HG03565 (cell line): Measurements from ENCODE around the gene CEP95.
A peak's percentile ranks its signal among the peaks of the same experiment; 100 is the strongest.
"Not testable (repeated sequence)": the region's sequence is repeated elsewhere in the genome, so short reads cannot be mapped to it uniquely, and the experiment has no call there.

ENCODE experiments used
- ATAC-seq: cut with Tn5 transposase; IDR thresholded peaks from one replicate; pipeline ENCODE4 v1.9.1; 2021; ENCODE audit warnings: mild to moderate bottlenecking, moderate library complexity; ENCODE audit not compliant: unreplicated experiment

The CEP95 gene

GRCh38 chr17:64494121-64494520 lies 12.7 kb upstream of the CEP95 start:
- ATAC-seq, result no peak

GRCh38 chr17:64495300-64495699 lies 11.5 kb upstream of the CEP95 start:
- ATAC-seq, result not testable (repeated sequence)

GRCh38 chr17:64496348-64496785 lies 10.4 kb upstream of the CEP95 start:
- ATAC-seq, result no peak

GRCh38 chr17:64496786-64497564 lies 9.8 kb upstream of the CEP95 start, which contains the start of gene POLG2:
Gene POLG2 (minus strand): TSS chr17:64497054. CDS start chr17:64496968, 86 bp downstream.
- peak; percentile 69 for ATAC-seq

- no peak for ATAC-seq
Measured at GRCh38 chr17:64497565-64498035, 9.2 kb upstream of the CEP95 start.

- no peak for ATAC-seq
Measured at GRCh38 chr17:64498308-64499203, 8.2 kb upstream of the CEP95 start.

- ATAC-seq, result no peak
Measured at GRCh38 chr17:64499805-64500486, 6.8 kb upstream of the CEP95 start.

GRCh38 chr17:64500487-64500859 lies 6.3 kb upstream of the CEP95 start:
- no peak for ATAC-seq

- no peak for ATAC-seq
Measured at GRCh38 chr17:64500862-64501765, 5.7 kb upstream of the CEP95 start.

GRCh38 chr17:64502021-64502420 lies 4.8 kb upstream of the CEP95 start:
- no peak for ATAC-seq

GRCh38 chr17:64502809-64503208 lies 4.0 kb upstream of the CEP95 start:
- ATAC-seq, result no peak

- no peak for ATAC-seq
Measured at GRCh38 chr17:64503341-64503740, 3.4 kb upstream of the CEP95 start.

GRCh38 chr17:64503821-64504768 lies 2.7 kb upstream of the CEP95 start:
- ATAC-seq, result no peak

GRCh38 chr17:64504769-64505339 lies 1.9 kb upstream of the CEP95 start:
- ATAC-seq, result no peak

GRCh38 chr17:64505340-64506200 lies 1.2 kb upstream of the CEP95 start:
- ATAC-seq, result no peak

- peak; percentile 50 for ATAC-seq
Measured at GRCh38 chr17:64506201-64506575, 589 bp upstream of the CEP95 start, which contains the start of gene DDX5. Gene DDX5 (minus strand): TSS chr17:64506289. CDS start chr17:64506119, 170 bp downstream.

- ATAC-seq, result peak; percentile 18
Measured at GRCh38 chr17:64507413-64507782, 621 bp downstream of the CEP95 start.

GRCh38 chr17:64508683-64509082 lies 1.9 kb downstream of the CEP95 start:
- ATAC-seq, result no peak
